ENCODE measurements around the gene UBASH3B.

Gene UBASH3B

DNA sequence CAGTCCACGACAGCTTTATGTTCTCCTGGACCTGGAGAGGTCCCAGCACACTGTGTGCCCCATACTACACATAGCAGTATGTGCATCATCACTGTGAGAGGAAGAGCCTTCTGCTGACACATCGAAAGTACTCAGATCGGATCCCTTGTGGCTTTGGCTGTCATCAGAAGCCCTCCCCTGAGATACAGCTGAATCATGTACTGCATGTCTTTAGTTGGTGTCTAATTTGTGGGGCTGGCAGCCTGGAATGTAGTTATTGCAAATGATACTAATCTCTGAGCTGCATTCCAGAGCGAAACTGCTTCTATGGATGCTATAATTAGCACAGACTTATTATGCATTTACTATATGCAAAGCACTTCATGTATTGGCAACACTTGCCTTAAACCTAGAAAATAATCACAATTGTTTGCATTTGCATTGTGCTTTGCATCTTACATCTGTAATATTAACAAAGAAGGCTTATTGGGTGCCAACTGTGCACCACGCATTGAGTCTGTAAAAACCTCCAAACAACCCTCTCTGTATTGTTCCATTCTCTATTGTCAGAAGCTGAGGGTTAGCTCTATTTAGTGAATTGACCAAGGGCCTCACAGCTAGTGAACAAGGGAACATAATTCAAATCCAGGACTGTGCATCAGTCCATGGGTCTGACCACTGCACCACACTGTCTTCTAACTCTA lies 93.6 kb downstream of the UBASH3B start:
- no peaks in the 10 kb centered on the region for H3F3A ChIP-seq (ENCODE audit: low read depth)
- peaks cover 82% of the 10 kb centered on the region for H3K4me1 ChIP-seq (ENCODE audit: insufficient read depth, low read length, poor library complexity, severe bottlenecking)
- no peaks in the 10 kb centered on the region for H3K27me3 ChIP-seq (ENCODE audit: insufficient read depth, low read length, poor library complexity, severe bottlenecking)
- TF ChIP-seq EZH2phosphoT487 (IDR thresholded peaks at IDR 0.05; ENCODE audit: borderline replicate concordance) (no peak), CTCF (conservative IDR thresholded peaks at IDR 0.05; ENCODE audit: low read length) (no peak)
- no peaks in the 10 kb centered on the region for H3K9me2 ChIP-seq (replicated peaks; ENCODE audit: low read depth, low read length)
- no peak overlapping the region for H2AFZ ChIP-seq (ENCODE audit: low read length)
- H3K4me3 ChIP-seq (ENCODE audit: low read length, poor library complexity, severe bottlenecking) = no peak overlapping the region
- peaks cover 26% of the 10 kb centered on the region; the same call in 1 of the 2 replicates for H3K36me3 ChIP-seq (ENCODE audit: insufficient read depth, low read length)
- peaks cover 92% of the 10 kb centered on the region for H3K79me2 ChIP-seq (ENCODE audit: insufficient read depth, low read length)
- no peaks in the 10 kb centered on the region for H3K9me3 ChIP-seq (ENCODE audit: insufficient read depth, low read depth, low read length)
- H3K4me2 ChIP-seq (ENCODE audit: low read depth, low read length, poor library complexity, severe bottlenecking) = peak overlapping the region; percentile 13
- no peaks in the 10 kb centered on the region for H4K20me1 ChIP-seq (ENCODE audit: insufficient read depth, low read length, poor library complexity, severe bottlenecking)
- H3K9ac ChIP-seq (ENCODE audit: low read depth, low read length, poor library complexity, severe bottlenecking) = no peak overlapping the region

- Histone ChIP-seq H3K9ac (ENCODE audit: low read depth, low read length, poor library complexity, severe bottlenecking) (no peak overlapping the region), H3K4me1 (ENCODE audit: insufficient read depth, low read length, poor library complexity, severe bottlenecking) (peaks cover 83% of the 10 kb centered on the region), H3K27me3 (ENCODE audit: insufficient read depth, low read length, poor library complexity, severe bottlenecking) (no peaks in the 10 kb centered on the region), H3K36me3 (ENCODE audit: insufficient read depth, low read length) (peaks cover 26% of the 10 kb centered on the region; the same call in 1 of the 2 replicates), H3F3A (ENCODE audit: low read depth) (no peaks in the 10 kb centered on the region), H3K79me2 (ENCODE audit: insufficient read depth, low read length) (peaks cover 92% of the 10 kb centered on the region), H3K9me2 (replicated peaks; ENCODE audit: low read depth, low read length) (no peaks in the 10 kb centered on the region), H2AFZ (ENCODE audit: low read length) (no peak overlapping the region), H3K4me3 (ENCODE audit: low read length, poor library complexity, severe bottlenecking) (no peak overlapping the region), H3K9me3 (ENCODE audit: insufficient read depth, low read depth, low read length) (no peaks in the 10 kb centered on the region), H3K4me2 (ENCODE audit: low read depth, low read length, poor library complexity, severe bottlenecking) (no peak overlapping the region), H4K20me1 (ENCODE audit: insufficient read depth, low read length, poor library complexity, severe bottlenecking) (no peaks in the 10 kb centered on the region)
- TF ChIP-seq EZH2phosphoT487 (IDR thresholded peaks at IDR 0.05; ENCODE audit: borderline replicate concordance) (no peak), CTCF (conservative IDR thresholded peaks at IDR 0.05; ENCODE audit: low read length) (no peak)
These were observed 94.5 kb downstream of the UBASH3B start for GRCh38 chr11:122750049-122750448.

GRCh38 chr11:122751292-122752070 lies 96.0 kb downstream of the UBASH3B start:
- no peak for TF ChIP-seq CTCF (conservative IDR thresholded peaks at IDR 0.05; ENCODE audit: low read length)
- TF ChIP-seq EZH2phosphoT487 (IDR thresholded peaks at IDR 0.05; ENCODE audit: borderline replicate concordance) = no peak
- Histone ChIP-seq H3K4me3 (ENCODE audit: low read length, poor library complexity, severe bottlenecking) (no peak overlapping the region), H3K9me3 (ENCODE audit: insufficient read depth, low read depth, low read length) (no peaks in the 10 kb centered on the region), H3K79me2 (ENCODE audit: insufficient read depth, low read length) (peaks cover 91% of the 10 kb centered on the region), H3K4me1 (ENCODE audit: insufficient read depth, low read length, poor library complexity, severe bottlenecking) (peaks cover 82% of the 10 kb centered on the region), H2AFZ (ENCODE audit: low read length) (no peak overlapping the region), H3F3A (ENCODE audit: low read depth) (no peaks in the 10 kb centered on the region), H3K9me2 (replicated peaks; ENCODE audit: low read depth, low read length) (no peaks in the 10 kb centered on the region), H3K36me3 (ENCODE audit: insufficient read depth, low read length) (peaks cover 26% of the 10 kb centered on the region; the same call in 1 of the 2 replicates), H4K20me1 (ENCODE audit: insufficient read depth, low read length, poor library complexity, severe bottlenecking) (no peaks in the 10 kb centered on the region), H3K9ac (ENCODE audit: low read depth, low read length, poor library complexity, severe bottlenecking) (peak overlapping the region; percentile 15), H3K4me2 (ENCODE audit: low read depth, low read length, poor library complexity, severe bottlenecking) (no peak overlapping the region), H3K27me3 (ENCODE audit: insufficient read depth, low read length, poor library complexity, severe bottlenecking) (no peaks in the 10 kb centered on the region)
